GM18868 (cell line): ENCODE results near the gene ATG16L2.
"Not testable (repeated sequence)": the region's sequence is repeated elsewhere in the genome, so short reads cannot be mapped to it uniquely, and the experiment has no call there.

Experiments
- ATAC-seq: cut with Tn5 transposase; IDR thresholded peaks from one replicate; pipeline ENCODE4 v1.9.1; 2021; ENCODE audit warnings: mild to moderate bottlenecking, moderate library complexity; ENCODE audit not compliant: unreplicated experiment

The ATG16L2 gene

GRCh38 chr11:72836111-72836510 lies 21.9 kb downstream of the ATG16L2 start:
- ATAC-seq: no peak

- ATAC-seq: no peak
These were observed 24.6 kb downstream of the ATG16L2 start for GRCh38 chr11:72838691-72839305.

- no peak for ATAC-seq
These were observed 26.6 kb downstream of the ATG16L2 start for GRCh38 chr11:72840780-72841179.

GRCh38 chr11:72841397-72841796 lies 27.2 kb downstream of the ATG16L2 start:
- ATAC-seq: no peak

GRCh38 chr11:72842126-72842525 lies 27.9 kb downstream of the ATG16L2 start:
- no peak for ATAC-seq

GRCh38 chr11:72842653-72843330 lies 28.6 kb downstream of the ATG16L2 start:
- ATAC-seq: no peak

- ATAC-seq: no peak
These were observed 30.1 kb downstream of the ATG16L2 start for GRCh38 chr11:72844356-72844755.

GRCh38 chr11:72848846-72849466 lies 34.7 kb downstream of the ATG16L2 start:
- no peak for ATAC-seq

- ATAC-seq: no peak
These were observed 36.6 kb downstream of the ATG16L2 start for GRCh38 chr11:72850832-72851231.

GRCh38 chr11:72851726-72852125 lies 37.5 kb downstream of the ATG16L2 start:
- ATAC-seq: no peak

- ATAC-seq: no peak
These were observed 41.9 kb downstream of the ATG16L2 start for GRCh38 chr11:72856065-72856464.

- no peak for ATAC-seq
These were observed 42.5 kb downstream of the ATG16L2 start for GRCh38 chr11:72856551-72857345.

GRCh38 chr11:72858267-72858666 lies 44.1 kb downstream of the ATG16L2 start:
- ATAC-seq: not testable (repeated sequence)

- ATAC-seq: no peak
These were observed 44.9 kb downstream of the ATG16L2 start for GRCh38 chr11:72859126-72859525.

GRCh38 chr11:72860010-72860409 lies 45.8 kb downstream of the ATG16L2 start:
- ATAC-seq: no peak

GRCh38 chr11:72860592-72860991 lies 46.4 kb downstream of the ATG16L2 start:
- ATAC-seq: no peak

- ATAC-seq: no peak
These were observed 48.9 kb downstream of the ATG16L2 start for GRCh38 chr11:72863091-72863490.

- ATAC-seq: no peak
These were observed 49.7 kb downstream of the ATG16L2 start for GRCh38 chr11:72863916-72864315.

- ATAC-seq: no peak
These were observed 50.8 kb downstream of the ATG16L2 start for GRCh38 chr11:72864702-72865655.

- ATAC-seq: no peak
These were observed 53.8 kb downstream of the ATG16L2 start for GRCh38 chr11:72867970-72868369.
